NCI-H748 treated with DMSO at 0.1 percent for 48 hours (cell line): ENCODE data around the gene NFATC1.
A peak's percentile ranks its signal among the peaks of the same experiment; 100 is the strongest.
"Not testable (repeated sequence)": the region's sequence is repeated elsewhere in the genome, so short reads cannot be mapped to it uniquely, and the experiment has no call there.

Source experiments
- DNase-seq: peaks from one replicate; lab custom pipeline; 2025; lab: John Stamatoyannopoulos, UW

NFATC1 gene

GRCh38 chr18:79489899-79490625 is 94.3 kb downstream of the NFATC1 start:
- DNase-seq, result no peak

GRCh38 chr18:79490626-79491041 is 94.9 kb downstream of the NFATC1 start:
- no peak for DNase-seq

- DNase-seq, result no peak
Observed at GRCh38 chr18:79491081-79491551, 95.4 kb downstream of the NFATC1 start.

GRCh38 chr18:79493211-79493800 is 97.6 kb downstream of the NFATC1 start:
- no peak for DNase-seq

GRCh38 chr18:79493801-79494211 is 98.1 kb downstream of the NFATC1 start:
- DNase-seq, result no peak

GRCh38 chr18:79494936-79495335 is 99.2 kb downstream of the NFATC1 start:
- DNase-seq, result no peak

- no peak for DNase-seq
Observed at GRCh38 chr18:79495591-79496071, 99.9 kb downstream of the NFATC1 start.

- no peak for DNase-seq
Observed at GRCh38 chr18:79496237-79496977, 100.7 kb downstream of the NFATC1 start.

- peak; percentile 24 for DNase-seq
Observed at GRCh38 chr18:79496978-79497637, 101.4 kb downstream of the NFATC1 start.

- DNase-seq, result no peak
Observed at GRCh38 chr18:79497638-79498081, 101.9 kb downstream of the NFATC1 start.

- no peak for DNase-seq
Observed at GRCh38 chr18:79498662-79499061, 102.9 kb downstream of the NFATC1 start.

- no peak for DNase-seq
Observed at GRCh38 chr18:79501006-79501405, 105.3 kb downstream of the NFATC1 start.

GRCh38 chr18:79502782-79503181 is 107.1 kb downstream of the NFATC1 start:
- no peak for DNase-seq

- DNase-seq, result no peak
Observed at GRCh38 chr18:79503406-79503805, 107.7 kb downstream of the NFATC1 start.

- no peak for DNase-seq
Observed at GRCh38 chr18:79504034-79504433, 108.3 kb downstream of the NFATC1 start.

GRCh38 chr18:79504495-79504894 is 108.8 kb downstream of the NFATC1 start:
- not testable (repeated sequence) for DNase-seq

- DNase-seq, result not testable (repeated sequence)
Observed at GRCh38 chr18:79505465-79505864, 109.7 kb downstream of the NFATC1 start.

GRCh38 chr18:79506191-79507075 is 110.7 kb downstream of the NFATC1 start:
- no peak for DNase-seq

- no peak for DNase-seq
Observed at GRCh38 chr18:79507076-79507545, 111.4 kb downstream of the NFATC1 start.

GRCh38 chr18:79507546-79508480 is 112.1 kb downstream of the NFATC1 start:
- no peak for DNase-seq
